Hepatocyte (in vitro differentiated cells): ENCODE results near the gene CSPG4. TPM values are rescaled to one million over a fixed set of nuclear protein-coding genes. Genes with fewer than 3 reads are reported as not detected.

ENCODE experiments used
- DNase-seq: peaks from one replicate; pipeline ENCODE4 v3.0.0-alpha.2; 2016; ENCODE audit warnings: low spot score
- H2AFZ ChIP-seq: fragments of 200-600 bp; sonication (generic); 2 replicates; pipeline ENCODE4 v1.6.0; 2016; ENCODE audit warnings: antibody characterized with exemption, mild to moderate bottlenecking
- H3K27ac ChIP-seq: fragments of 200-600 bp; sonication (generic); 2 replicates; pipeline ENCODE4 v1.5.1; 2016; ENCODE audit warnings: mild to moderate bottlenecking
- H3K27me3 ChIP-seq: fragments of 200-600 bp; sonication (generic); 2 replicates; pipeline ENCODE4 v1.6.1; 2016
- H3K36me3 ChIP-seq: fragments of 200-600 bp; sonication (generic); replicated peaks from 2 replicates; pipeline ENCODE4 v1.5.1; 2016; ENCODE audit warnings: low read depth; ENCODE audit not compliant: insufficient read depth
- H3K4me1 ChIP-seq: fragments of 200-600 bp; sonication (generic); 2 replicates; pipeline ENCODE4 v1.5.1; 2016; ENCODE audit warnings: mild to moderate bottlenecking, moderate library complexity; ENCODE audit not compliant: insufficient read depth
- H3K4me2 ChIP-seq: fragments of 200-600 bp; sonication (generic); 2 replicates; pipeline ENCODE4 v1.6.0; 2016
- H3K4me3 ChIP-seq: fragments of 200-600 bp; sonication (generic); 2 replicates; pipeline ENCODE4 v1.5.1; 2016; ENCODE audit warnings: mild to moderate bottlenecking
- H3K79me2 ChIP-seq: fragments of 200-600 bp; sonication (generic); 2 replicates; pipeline ENCODE4 v1.6.0; 2017; ENCODE audit warnings: mild to moderate bottlenecking
- H3K9me2 ChIP-seq: fragments of 200-600 bp; sonication (generic); replicated peaks from 2 replicates; pipeline ENCODE4 v1.6.0; 2017; ENCODE audit warnings: mild to moderate bottlenecking; ENCODE audit not compliant: insufficient read depth
- H3K9me3 ChIP-seq: fragments of 200-600 bp; sonication (generic); 2 replicates; pipeline ENCODE4 v1.5.1; 2016; ENCODE audit warnings: low read depth, mild to moderate bottlenecking
- H4K20me1 ChIP-seq: fragments of 200-600 bp; sonication (generic); 2 replicates; pipeline ENCODE4 v1.6.0; 2016; ENCODE audit warnings: mild to moderate bottlenecking; ENCODE audit not compliant: insufficient read depth, poor library complexity, severe bottlenecking
- EZH2 ChIP-seq: fragments of 200-600 bp; sonication (generic); IDR thresholded peaks from 2 replicates; pipeline ENCODE4 v1.6.1; 2016; ENCODE audit warnings: antibody characterized with exemption, mild to moderate bottlenecking, borderline replicate concordance
- EZH2phosphoT487 ChIP-seq: fragments of 200-600 bp; sonication (generic); IDR thresholded peaks from one replicate; pipeline ENCODE4 v1.6.1; 2018; ENCODE audit warnings: antibody characterized with exemption, mild to moderate bottlenecking, low read depth, moderate library complexity; ENCODE audit not compliant: unreplicated experiment, severe bottlenecking
- WGBS: methylation state at CpG from one replicate; pipeline ENCODE4 v1.1.6; 2016; ENCODE audit warnings: low lambda C conversion rate; ENCODE audit errors: missing lambda C conversion rate; 5-methylcytosine and 5-hydroxymethylcytosine counted together
- polyA plus RNA-seq: library from polyadenylated mRNA; unstranded; fragments of >200 nt; fragmentation: Nextera tagmentation; extraction: Ambion mirVana; gene quantifications from 2 replicates; pipeline ENCODE4 v1.2.1, GENCODE V29; 2016
- total RNA-seq: library from RNA; depleted of rRNA; stranded (reverse); fragments of >200 nt; gene quantifications from 2 replicates; pipeline ENCODE4 v1.2.3, GENCODE V29; 2014
- TF ChIP-seq, protein P1 (sequence below): fragments of 200-600 bp; sonication (generic); IDR thresholded peaks from 2 replicates; pipeline ENCODE4 v1.5.1; 2016; ENCODE audit warnings: antibody characterized with exemption, mild to moderate bottlenecking; ENCODE audit not compliant: poor library complexity

The CSPG4 gene
- total and polyA plus RNA-seq, 2 experiments from 2014 or later: 6.4 to 7.8 TPM

DNA sequence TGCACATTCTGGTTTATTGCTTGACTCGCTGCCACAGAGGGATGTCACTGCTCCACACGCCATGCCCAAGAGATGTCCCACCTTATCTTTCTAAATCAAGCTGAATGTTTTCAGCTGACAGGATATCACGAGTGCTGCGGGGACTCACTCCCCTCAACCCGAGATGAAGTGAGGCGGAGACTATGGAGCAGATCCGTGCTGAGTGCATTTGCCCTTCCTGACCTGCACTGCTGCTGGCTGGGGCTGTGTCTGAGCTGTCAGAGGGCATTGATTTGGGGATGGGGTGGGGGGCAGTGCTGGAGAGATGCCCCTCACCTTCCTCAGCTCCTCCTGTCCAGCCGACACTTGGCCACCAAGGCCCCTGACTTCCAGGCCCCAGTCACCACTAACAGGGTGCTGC is 40.5 kb upstream of the CSPG4 start:
- Histone ChIP-seq H3K4me3 (no peak overlapping the region), H3K79me2 (no peaks in the 10 kb centered on the region), H3K27me3 (no peaks in the 10 kb centered on the region), H3K4me1 (peaks cover 4% of the 10 kb centered on the region), H4K20me1 (no peaks in the 10 kb centered on the region), H2AFZ (no peak overlapping the region), H3K9me3 (no peaks in the 10 kb centered on the region), H3K36me3 (no peaks in the 10 kb centered on the region), H3K27ac (no peak overlapping the region), H3K9me2 (no peaks in the 10 kb centered on the region), H3K4me2 (no peak overlapping the region)
- TF ChIP-seq, protein P1, sequence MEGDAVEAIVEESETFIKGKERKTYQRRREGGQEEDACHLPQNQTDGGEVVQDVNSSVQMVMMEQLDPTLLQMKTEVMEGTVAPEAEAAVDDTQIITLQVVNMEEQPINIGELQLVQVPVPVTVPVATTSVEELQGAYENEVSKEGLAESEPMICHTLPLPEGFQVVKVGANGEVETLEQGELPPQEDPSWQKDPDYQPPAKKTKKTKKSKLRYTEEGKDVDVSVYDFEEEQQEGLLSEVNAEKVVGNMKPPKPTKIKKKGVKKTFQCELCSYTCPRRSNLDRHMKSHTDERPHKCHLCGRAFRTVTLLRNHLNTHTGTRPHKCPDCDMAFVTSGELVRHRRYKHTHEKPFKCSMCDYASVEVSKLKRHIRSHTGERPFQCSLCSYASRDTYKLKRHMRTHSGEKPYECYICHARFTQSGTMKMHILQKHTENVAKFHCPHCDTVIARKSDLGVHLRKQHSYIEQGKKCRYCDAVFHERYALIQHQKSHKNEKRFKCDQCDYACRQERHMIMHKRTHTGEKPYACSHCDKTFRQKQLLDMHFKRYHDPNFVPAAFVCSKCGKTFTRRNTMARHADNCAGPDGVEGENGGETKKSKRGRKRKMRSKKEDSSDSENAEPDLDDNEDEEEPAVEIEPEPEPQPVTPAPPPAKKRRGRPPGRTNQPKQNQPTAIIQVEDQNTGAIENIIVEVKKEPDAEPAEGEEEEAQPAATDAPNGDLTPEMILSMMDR: no peak
- TF ChIP-seq EZH2phosphoT487 (no peak), EZH2 (no peak)
- DNase-seq: no peak
- WGBS: 69% methylated on average over 8 of the region's 8 CpGs

DNA sequence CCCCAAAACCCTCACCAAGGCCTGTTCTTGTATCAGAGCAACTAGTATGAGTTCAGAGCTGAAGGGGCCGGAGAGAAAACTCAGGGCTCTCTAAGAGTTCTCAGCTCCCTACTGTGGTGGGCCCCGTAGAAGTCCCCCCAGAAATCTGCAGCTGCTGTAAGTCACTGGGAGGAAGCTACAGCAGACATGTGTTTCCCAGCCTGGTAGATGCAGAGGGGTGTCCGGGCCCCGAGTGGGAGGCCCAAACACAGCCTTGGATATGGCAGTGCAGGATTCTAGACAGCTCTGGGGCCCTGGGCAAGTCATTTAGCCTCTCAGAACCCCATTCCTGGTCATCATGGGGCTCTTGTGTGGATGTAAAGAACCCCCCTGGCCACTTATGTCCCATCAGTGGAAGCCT is 39.2 kb upstream of the CSPG4 start:
- 89% methylated on average over 4 of the region's 4 CpGs for WGBS
- DNase-seq: no peak
- no peak overlapping the region for H3K27ac ChIP-seq

DNA sequence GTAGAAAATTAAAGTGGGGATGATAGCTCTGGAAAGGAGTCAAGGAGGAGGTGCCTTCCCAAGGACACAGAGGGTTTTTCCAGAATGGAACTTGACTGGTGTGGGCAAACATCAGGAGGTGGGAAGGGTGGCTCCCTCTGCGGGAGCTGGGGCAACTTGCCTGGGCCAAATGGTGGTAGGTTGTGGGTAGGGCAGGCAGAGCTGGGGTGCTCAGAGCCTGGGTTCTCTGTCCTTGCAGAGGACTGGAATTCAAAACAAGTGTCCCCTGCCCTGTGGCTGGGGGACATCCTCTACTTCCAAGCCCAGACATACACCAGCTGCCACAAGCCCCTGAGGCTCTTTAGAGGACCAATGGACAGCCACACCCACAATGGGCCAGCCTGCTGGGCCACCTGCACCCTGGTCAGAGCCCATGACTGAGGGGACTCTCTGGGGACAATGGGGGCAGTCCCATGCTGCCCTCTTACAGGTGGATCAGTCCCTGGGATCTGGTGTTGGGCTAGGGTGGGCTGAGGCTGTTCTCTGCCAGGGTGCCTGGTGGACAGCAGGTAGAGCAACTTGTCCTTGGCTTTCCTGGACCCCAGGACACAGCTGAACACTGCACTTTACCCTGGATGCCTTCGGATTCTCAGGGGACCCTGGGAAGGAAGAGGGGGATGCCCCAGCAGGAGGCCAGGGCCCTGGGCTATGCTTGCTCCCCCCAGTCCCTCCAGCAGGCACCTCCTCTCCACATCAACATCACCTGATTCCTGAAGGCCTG is 38.6 kb upstream of the CSPG4 start:
- H3K4me2 ChIP-seq: no peak overlapping the region
- no peaks in the 10 kb centered on the region for H3K79me2 ChIP-seq
- H3K4me3 ChIP-seq: no peak overlapping the region
- WGBS: 46% methylated on average over 2 of the region's 2 CpGs
- TF ChIP-seq EZH2: no peak
- H3K4me1 ChIP-seq: no peaks in the 10 kb centered on the region
- H3K36me3 ChIP-seq: no peaks in the 10 kb centered on the region
- no peaks in the 10 kb centered on the region for H3K9me3 ChIP-seq
- no peak overlapping the region for H3K27ac ChIP-seq
- H2AFZ ChIP-seq: no peak overlapping the region
- no peaks in the 10 kb centered on the region for H3K9me2 ChIP-seq
- H3K27me3 ChIP-seq: no peaks in the 10 kb centered on the region
- no peaks in the 10 kb centered on the region for H4K20me1 ChIP-seq
- no peak for DNase-seq

More for the DNA sequence above, 39.2 kb upstream of the CSPG4 start:
- Histone ChIP-seq H3K9me2 (no peaks in the 10 kb centered on the region), H3K9me3 (no peaks in the 10 kb centered on the region), H2AFZ (no peak overlapping the region), H3K36me3 (no peaks in the 10 kb centered on the region), H3K4me1 (no peaks in the 10 kb centered on the region), H3K27me3 (no peaks in the 10 kb centered on the region), H3K4me2 (no peak overlapping the region), H3K79me2 (no peaks in the 10 kb centered on the region), H4K20me1 (no peaks in the 10 kb centered on the region), H3K4me3 (no peak overlapping the region)
- TF ChIP-seq EZH2 (no peak), EZH2phosphoT487 (no peak)
- TF ChIP-seq, protein P1: no peak

DNA sequence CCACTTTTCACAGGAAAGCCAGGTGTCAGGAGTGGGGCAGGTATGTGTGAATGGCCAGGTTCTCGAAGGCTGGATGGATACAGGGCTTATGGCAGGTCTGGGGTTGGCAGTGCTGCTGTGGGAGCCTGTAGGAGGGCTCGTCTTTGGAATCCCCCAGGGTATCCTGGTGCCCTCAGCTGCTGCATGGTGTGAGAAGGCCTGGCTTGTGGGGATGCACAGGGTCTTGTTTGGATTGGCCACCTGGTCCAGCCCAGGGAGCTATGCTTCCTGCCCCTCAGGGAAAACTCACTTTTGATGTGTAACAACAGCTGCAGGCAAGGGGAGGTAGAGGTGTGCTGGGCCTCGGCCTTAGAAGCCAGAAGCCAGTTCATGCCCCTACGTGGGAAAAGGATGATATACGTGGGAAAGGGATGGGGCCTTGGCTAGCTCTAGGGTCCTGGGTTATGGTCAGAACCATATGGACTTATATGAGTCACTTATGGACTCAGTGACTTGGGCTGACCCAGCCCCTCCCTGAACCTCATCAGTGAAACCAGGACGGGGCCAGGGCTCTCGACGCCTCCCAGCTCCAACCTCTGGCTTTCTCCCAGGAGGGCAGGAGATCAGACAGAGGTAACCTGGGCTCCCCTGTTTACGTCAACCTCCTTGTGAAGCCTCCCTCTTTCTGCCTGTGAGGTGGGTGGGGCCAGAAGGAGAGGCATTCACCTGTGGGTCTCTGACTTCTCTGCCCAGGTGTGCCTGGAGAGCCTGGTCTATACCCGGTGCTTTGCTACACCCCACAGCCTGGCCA is 37.8 kb upstream of the CSPG4 start:
- whole genome bisulfite sequencing: 80% methylated on average over 10 of the region's 10 CpGs
- DNase-seq: no peak

More for the DNA sequence above, 37.8 kb upstream of the CSPG4 start:
- Histone ChIP-seq H3K27ac (no peak overlapping the region), H3K27me3 (no peaks in the 10 kb centered on the region), H3K79me2 (no peaks in the 10 kb centered on the region), H3K36me3 (no peaks in the 10 kb centered on the region), H3K4me3 (no peak overlapping the region), H3K9me3 (no peaks in the 10 kb centered on the region), H2AFZ (no peak overlapping the region), H3K9me2 (no peaks in the 10 kb centered on the region), H3K4me2 (no peak overlapping the region), H4K20me1 (no peaks in the 10 kb centered on the region), H3K4me1 (no peaks in the 10 kb centered on the region)
- TF ChIP-seq EZH2phosphoT487 (no peak), EZH2 (no peak)
- TF ChIP-seq, protein P1: no peak
